Measurements from ENCODE around the gene CASD1.

CASD1 gene

GRCh38 chr7:94529516-94529915 is 19.9 kb downstream of the CASD1 start:
- no peak overlapping the region for H3K4me3 ChIP-seq (ENCODE audit: low read depth, low read length)
- TF ChIP-seq, protein P1, sequence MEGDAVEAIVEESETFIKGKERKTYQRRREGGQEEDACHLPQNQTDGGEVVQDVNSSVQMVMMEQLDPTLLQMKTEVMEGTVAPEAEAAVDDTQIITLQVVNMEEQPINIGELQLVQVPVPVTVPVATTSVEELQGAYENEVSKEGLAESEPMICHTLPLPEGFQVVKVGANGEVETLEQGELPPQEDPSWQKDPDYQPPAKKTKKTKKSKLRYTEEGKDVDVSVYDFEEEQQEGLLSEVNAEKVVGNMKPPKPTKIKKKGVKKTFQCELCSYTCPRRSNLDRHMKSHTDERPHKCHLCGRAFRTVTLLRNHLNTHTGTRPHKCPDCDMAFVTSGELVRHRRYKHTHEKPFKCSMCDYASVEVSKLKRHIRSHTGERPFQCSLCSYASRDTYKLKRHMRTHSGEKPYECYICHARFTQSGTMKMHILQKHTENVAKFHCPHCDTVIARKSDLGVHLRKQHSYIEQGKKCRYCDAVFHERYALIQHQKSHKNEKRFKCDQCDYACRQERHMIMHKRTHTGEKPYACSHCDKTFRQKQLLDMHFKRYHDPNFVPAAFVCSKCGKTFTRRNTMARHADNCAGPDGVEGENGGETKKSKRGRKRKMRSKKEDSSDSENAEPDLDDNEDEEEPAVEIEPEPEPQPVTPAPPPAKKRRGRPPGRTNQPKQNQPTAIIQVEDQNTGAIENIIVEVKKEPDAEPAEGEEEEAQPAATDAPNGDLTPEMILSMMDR (IDR thresholded peaks at IDR 0.05; ENCODE audit: insufficient read depth, low read depth, low read length, missing control alignments), result no peak
- DNase-seq (ENCODE audit: low read depth), result no peak

DNA sequence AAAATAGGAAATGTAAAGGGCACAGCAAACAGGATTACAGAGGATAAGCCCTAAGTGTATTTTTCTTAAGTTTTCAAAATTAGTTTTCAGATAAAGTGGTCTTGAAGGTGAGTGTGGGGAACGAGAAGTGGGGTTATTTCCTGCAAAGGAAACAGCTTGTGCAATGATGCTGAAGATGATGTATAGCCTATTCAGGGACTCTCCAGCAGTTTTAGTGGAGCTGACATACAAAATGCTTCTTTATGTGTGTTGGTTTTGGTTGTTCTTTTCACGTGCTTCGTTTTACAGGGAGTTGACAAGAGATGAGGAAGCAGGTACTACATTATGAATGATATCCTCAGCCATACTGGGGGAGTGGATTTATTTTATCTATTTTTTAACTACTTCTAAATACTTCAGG is 20.5 kb downstream of the CASD1 start:
- H3K4me3 ChIP-seq (ENCODE audit: low read depth, low read length), result no peak overlapping the region
- no peak for DNase-seq (ENCODE audit: low read depth)
- TF ChIP-seq, protein P1 (IDR thresholded peaks at IDR 0.05; ENCODE audit: insufficient read depth, low read depth, low read length, missing control alignments), result no peak

- no peak overlapping the region for H3K4me3 ChIP-seq (ENCODE audit: low read depth, low read length)
- TF ChIP-seq, protein P1 (IDR thresholded peaks at IDR 0.05; ENCODE audit: insufficient read depth, low read depth, low read length, missing control alignments), result no peak
- no peak for DNase-seq (ENCODE audit: low read depth)
Measured at GRCh38 chr7:94532676-94533075, 23.1 kb downstream of the CASD1 start.

DNA sequence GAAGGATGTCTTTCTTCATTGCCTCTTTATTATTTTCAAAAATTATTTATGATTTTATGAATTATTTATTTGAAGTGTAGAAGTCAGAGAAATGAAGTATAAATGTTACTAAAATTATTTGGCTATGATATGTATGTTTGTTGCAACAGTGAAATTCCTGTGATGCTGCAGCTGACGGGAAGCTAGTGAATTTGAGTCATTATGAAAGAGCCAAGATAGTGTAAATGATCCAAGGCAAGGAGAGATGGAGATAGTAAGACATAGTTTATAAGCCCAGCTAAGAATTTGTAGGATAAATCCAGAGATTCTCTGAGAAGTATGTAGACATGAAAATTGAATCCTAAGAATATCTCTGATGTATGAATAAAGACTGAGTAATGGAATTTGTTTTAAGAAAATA is 30.8 kb downstream of the CASD1 start:
- no peak for DNase-seq (ENCODE audit: low read depth)
- H3K4me3 ChIP-seq (ENCODE audit: low read depth, low read length), result no peak overlapping the region
- TF ChIP-seq, protein P1 (IDR thresholded peaks at IDR 0.05; ENCODE audit: insufficient read depth, low read depth, low read length, missing control alignments), result no peak

GRCh38 chr7:94547126-94547525 is 37.5 kb downstream of the CASD1 start:
- H3K4me3 ChIP-seq (ENCODE audit: low read depth, low read length), result no peak overlapping the region
- TF ChIP-seq, protein P1 (IDR thresholded peaks at IDR 0.05; ENCODE audit: insufficient read depth, low read depth, low read length, missing control alignments), result no peak
- no peak for DNase-seq (ENCODE audit: low read depth)

DNA sequence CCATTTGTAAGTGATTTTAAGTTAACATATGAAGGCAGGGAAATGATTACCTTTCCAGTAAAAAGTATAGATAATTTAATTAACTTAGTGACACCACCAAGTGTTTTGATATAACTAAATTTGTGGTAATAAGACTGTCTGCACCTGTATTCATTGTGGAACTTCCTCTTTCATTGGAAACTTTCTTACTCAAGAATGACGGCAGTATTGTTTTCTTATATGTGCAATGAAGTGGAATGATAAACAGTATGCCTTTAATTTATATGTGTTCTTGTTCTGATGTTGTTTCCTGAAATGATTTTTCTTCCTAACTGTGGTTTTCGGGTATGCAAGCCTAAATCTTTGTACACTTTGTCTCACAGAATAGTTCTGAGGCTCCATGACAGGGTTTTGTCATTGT is 46.4 kb downstream of the CASD1 start:
- H3K4me3 ChIP-seq (ENCODE audit: low read depth, low read length), result no peak overlapping the region
- TF ChIP-seq, protein P1 (IDR thresholded peaks at IDR 0.05; ENCODE audit: insufficient read depth, low read depth, low read length, missing control alignments), result no peak
- no peak for DNase-seq (ENCODE audit: low read depth)

- no peak for DNase-seq (ENCODE audit: low read depth)
- H3K4me3 ChIP-seq (ENCODE audit: low read depth, low read length), result no peak overlapping the region
- TF ChIP-seq, protein P1 (IDR thresholded peaks at IDR 0.05; ENCODE audit: insufficient read depth, low read depth, low read length, missing control alignments), result no peak
Measured at GRCh38 chr7:94557215-94557614, 47.6 kb downstream of the CASD1 start.

Data from GM12865 (cell line).